OCI-M2 (cell line): ENCODE results near the gene BCKDHB.

Experiments
- DNase-seq: peaks from one replicate; lab custom pipeline; 2025; ENCODE audit not compliant: unreplicated experiment; lab: John Stamatoyannopoulos, UW

Gene BCKDHB

GRCh38 chr6:80325742-80326141 lies 219.3 kb downstream of the BCKDHB start:
- no peak for DNase-seq

- DNase-seq, result no peak
Observed at GRCh38 chr6:80328652-80329051, 222.2 kb downstream of the BCKDHB start.

GRCh38 chr6:80329496-80329895 lies 223.0 kb downstream of the BCKDHB start:
- DNase-seq, result no peak

GRCh38 chr6:80330961-80331360 lies 224.5 kb downstream of the BCKDHB start:
- no peak for DNase-seq

GRCh38 chr6:80331522-80331921 lies 225.1 kb downstream of the BCKDHB start:
- no peak for DNase-seq

GRCh38 chr6:80331974-80332373 lies 225.5 kb downstream of the BCKDHB start:
- DNase-seq, result no peak

- DNase-seq, result no peak
Observed at GRCh38 chr6:80333342-80333741, 226.9 kb downstream of the BCKDHB start.

GRCh38 chr6:80335121-80335531 lies 228.7 kb downstream of the BCKDHB start:
- no peak for DNase-seq

- DNase-seq, result no peak
Observed at GRCh38 chr6:80336911-80337310, 230.4 kb downstream of the BCKDHB start.

GRCh38 chr6:80338201-80338836 lies 231.8 kb downstream of the BCKDHB start:
- no peak for DNase-seq

GRCh38 chr6:80339421-80339820 lies 232.9 kb downstream of the BCKDHB start:
- DNase-seq, result no peak

- DNase-seq, result no peak
Observed at GRCh38 chr6:80340280-80340679, 233.8 kb downstream of the BCKDHB start.

GRCh38 chr6:80340686-80341085 lies 234.2 kb downstream of the BCKDHB start:
- no peak for DNase-seq

GRCh38 chr6:80341330-80341729 lies 234.9 kb downstream of the BCKDHB start:
- no peak for DNase-seq

- no peak for DNase-seq
Observed at GRCh38 chr6:80343511-80343910, 237.0 kb downstream of the BCKDHB start.

GRCh38 chr6:80347101-80347500 lies 240.6 kb downstream of the BCKDHB start:
- no peak for DNase-seq

GRCh38 chr6:80348263-80348662 lies 241.8 kb downstream of the BCKDHB start:
- no peak for DNase-seq

- no peak for DNase-seq
Observed at GRCh38 chr6:80356000-80356399, 249.5 kb downstream of the BCKDHB start.

GRCh38 chr6:80356545-80356944 lies 250.1 kb downstream of the BCKDHB start:
- no peak for DNase-seq

GRCh38 chr6:80357081-80357480 lies 250.6 kb downstream of the BCKDHB start:
- no peak for DNase-seq

GRCh38 chr6:80357674-80358073 lies 251.2 kb downstream of the BCKDHB start:
- DNase-seq, result no peak

GRCh38 chr6:80363501-80364122 lies 257.1 kb downstream of the BCKDHB start:
- DNase-seq, result no peak

- no peak for DNase-seq
Observed at GRCh38 chr6:80364149-80364548, 257.7 kb downstream of the BCKDHB start.
